ENCODE results near the gene CCDC33.

Gene CCDC33

GRCh38 chr15:74382004-74382816 lies 146.1 kb downstream of the CCDC33 start:
- ATAC-seq: peak; percentile 26
- no peak overlapping the region for H3K4me3 Mint-ChIP-seq
- H3K36me3 Mint-ChIP-seq: no peaks in the 10 kb centered on the region
- no peaks in the 10 kb centered on the region for H3K27me3 Mint-ChIP-seq
- peak overlapping the region; percentile 94 for H3K27ac Mint-ChIP-seq
- no peaks in the 10 kb centered on the region for H3K9me3 Mint-ChIP-seq
- H3K4me1 Mint-ChIP-seq: peaks cover 91% of the 10 kb centered on the region

- peak overlapping the region; percentile 94 for H3K27ac Mint-ChIP-seq
- ATAC-seq: no peak
- no peaks in the 10 kb centered on the region for H3K36me3 Mint-ChIP-seq
- peaks cover 94% of the 10 kb centered on the region for H3K4me1 Mint-ChIP-seq
- H3K27me3 Mint-ChIP-seq: no peaks in the 10 kb centered on the region
- no peaks in the 10 kb centered on the region for H3K9me3 Mint-ChIP-seq
- peak overlapping the region; percentile 34 for H3K4me3 Mint-ChIP-seq
These were observed 147.2 kb downstream of the CCDC33 start for GRCh38 chr15:74383286-74383685.

- H3K9me3 Mint-ChIP-seq: no peaks in the 10 kb centered on the region
- H3K36me3 Mint-ChIP-seq: no peaks in the 10 kb centered on the region
- H3K27ac Mint-ChIP-seq: peak overlapping the region; percentile 94
- H3K4me3 Mint-ChIP-seq: peak overlapping the region; percentile 34
- peak; percentile 80 for ATAC-seq
- H3K4me1 Mint-ChIP-seq: peaks cover 93% of the 10 kb centered on the region
- no peaks in the 10 kb centered on the region for H3K27me3 Mint-ChIP-seq
These were observed 147.8 kb downstream of the CCDC33 start for GRCh38 chr15:74383695-74384565.

- ATAC-seq: no peak
- Mint-ChIP-seq H3K9me3 (no peaks in the 10 kb centered on the region), H3K4me1 (peaks cover 93% of the 10 kb centered on the region), H3K27me3 (no peaks in the 10 kb centered on the region), H3K4me3 (peak overlapping the region; percentile 34), H3K27ac (peak overlapping the region; percentile 94), H3K36me3 (no peaks in the 10 kb centered on the region)
These were observed 148.4 kb downstream of the CCDC33 start for GRCh38 chr15:74384566-74384880.

- Mint-ChIP-seq H3K4me3 (peak overlapping the region; percentile 52), H3K4me1 (peaks cover 94% of the 10 kb centered on the region), H3K27ac (peak overlapping the region; percentile 94), H3K27me3 (no peaks in the 10 kb centered on the region), H3K36me3 (no peaks in the 10 kb centered on the region), H3K9me3 (no peaks in the 10 kb centered on the region)
- peak; percentile 89 for ATAC-seq
These were observed 148.9 kb downstream of the CCDC33 start for GRCh38 chr15:74384881-74385643.

GRCh38 chr15:74385733-74386132 lies 149.6 kb downstream of the CCDC33 start:
- H3K4me1 Mint-ChIP-seq: peaks cover 95% of the 10 kb centered on the region

More at GRCh38 chr15:74385733-74386132, 149.6 kb downstream of the CCDC33 start:
- no peaks in the 10 kb centered on the region for H3K9me3 Mint-ChIP-seq
- H3K36me3 Mint-ChIP-seq: no peaks in the 10 kb centered on the region
- peak overlapping the region; percentile 94 for H3K27ac Mint-ChIP-seq
- no peak overlapping the region for H3K4me3 Mint-ChIP-seq
- ATAC-seq: no peak
- H3K27me3 Mint-ChIP-seq: no peaks in the 10 kb centered on the region
